KMS-11 (cell line): ENCODE data around the gene DNAJC12.
"Not testable (repeated sequence)": the region's sequence is repeated elsewhere in the genome, so short reads cannot be mapped to it uniquely, and the experiment has no call there.

Source experiments
- H2AFZ ChIP-seq: fragments of 200-600 bp; sonication (generic); 2 replicates; pipeline ENCODE4 v1.6.1; 2016; ENCODE audit warnings: antibody characterized with exemption, mixed run types, low read depth
- H3K27ac ChIP-seq: fragments of 200-600 bp; sonication (generic); 2 replicates; pipeline ENCODE4 v1.6.1; 2016; ENCODE audit warnings: mild to moderate bottlenecking, mixed run types
- H3K27me3 ChIP-seq: fragments of 200-600 bp; sonication (generic); 2 replicates; pipeline ENCODE4 v1.6.1; 2017; ENCODE audit warnings: mild to moderate bottlenecking, low read depth, mixed run types, moderate library complexity; ENCODE audit not compliant: insufficient read depth
- H3K36me3 ChIP-seq: fragments of 200-600 bp; sonication (generic); 2 replicates; pipeline ENCODE4 v1.6.1; 2017; ENCODE audit warnings: mild to moderate bottlenecking, mixed run types; ENCODE audit not compliant: insufficient read depth
- H3K4me1 ChIP-seq: fragments of 200-600 bp; sonication (generic); 2 replicates; pipeline ENCODE4 v1.6.1; 2016; ENCODE audit warnings: mild to moderate bottlenecking, low read depth, mixed run types; ENCODE audit not compliant: poor library complexity, severe bottlenecking
- H3K4me2 ChIP-seq: fragments of 200-600 bp; sonication (generic); 2 replicates; pipeline ENCODE4 v1.7.0; 2016; ENCODE audit warnings: mild to moderate bottlenecking, mixed run types
- H3K4me3 ChIP-seq: fragments of 200-600 bp; sonication (generic); IDR thresholded peaks from 2 replicates; pipeline ENCODE4 v1.6.1; 2017; ENCODE audit warnings: low read depth, low read length, mixed read lengths; ENCODE audit not compliant: insufficient read depth
- H3K79me2 ChIP-seq: fragments of 200-600 bp; sonication (generic); 2 replicates; pipeline ENCODE4 v1.6.1; 2016; ENCODE audit warnings: low read depth, mixed run types; ENCODE audit not compliant: insufficient read depth
- H3K9ac ChIP-seq: fragments of 200-600 bp; sonication (generic); 2 replicates; pipeline ENCODE4 v1.6.1; 2016; ENCODE audit warnings: mild to moderate bottlenecking, mixed run types
- H4K20me1 ChIP-seq: fragments of 200-600 bp; sonication (generic); 2 replicates; pipeline ENCODE4 v1.6.1; 2016; ENCODE audit warnings: mild to moderate bottlenecking, mixed run types; ENCODE audit not compliant: insufficient read depth
- TF ChIP-seq, protein P1 (sequence below): fragments of 200-600 bp; sonication (generic); conservative IDR thresholded peaks from 2 replicates; pipeline ENCODE4 v1.6.1; 2017; ENCODE audit warnings: low read depth, mild to moderate bottlenecking, antibody characterized with exemption, low read length, moderate library complexity, mixed read lengths

The DNAJC12 gene

DNA sequence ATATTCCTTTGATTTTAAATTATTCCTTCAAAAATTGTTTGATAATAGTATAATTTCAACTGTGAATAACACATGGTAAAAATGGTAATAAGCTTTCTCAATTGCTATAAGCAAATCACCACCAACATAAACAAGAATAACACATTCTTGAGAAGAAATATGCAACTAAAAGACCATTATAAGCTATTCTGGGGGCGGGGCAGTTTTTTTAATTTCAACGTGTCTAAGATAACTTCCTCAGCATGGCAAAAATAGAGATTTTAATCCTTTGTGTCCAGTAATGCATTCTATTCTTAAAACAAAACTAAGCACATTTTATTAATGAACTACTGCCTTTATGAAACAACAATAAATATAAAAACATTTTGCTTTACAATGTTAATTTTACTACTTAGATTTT lies 1.5 kb downstream of the DNAJC12 start:
- H3K4me2 ChIP-seq: no peak overlapping the region

DNA sequence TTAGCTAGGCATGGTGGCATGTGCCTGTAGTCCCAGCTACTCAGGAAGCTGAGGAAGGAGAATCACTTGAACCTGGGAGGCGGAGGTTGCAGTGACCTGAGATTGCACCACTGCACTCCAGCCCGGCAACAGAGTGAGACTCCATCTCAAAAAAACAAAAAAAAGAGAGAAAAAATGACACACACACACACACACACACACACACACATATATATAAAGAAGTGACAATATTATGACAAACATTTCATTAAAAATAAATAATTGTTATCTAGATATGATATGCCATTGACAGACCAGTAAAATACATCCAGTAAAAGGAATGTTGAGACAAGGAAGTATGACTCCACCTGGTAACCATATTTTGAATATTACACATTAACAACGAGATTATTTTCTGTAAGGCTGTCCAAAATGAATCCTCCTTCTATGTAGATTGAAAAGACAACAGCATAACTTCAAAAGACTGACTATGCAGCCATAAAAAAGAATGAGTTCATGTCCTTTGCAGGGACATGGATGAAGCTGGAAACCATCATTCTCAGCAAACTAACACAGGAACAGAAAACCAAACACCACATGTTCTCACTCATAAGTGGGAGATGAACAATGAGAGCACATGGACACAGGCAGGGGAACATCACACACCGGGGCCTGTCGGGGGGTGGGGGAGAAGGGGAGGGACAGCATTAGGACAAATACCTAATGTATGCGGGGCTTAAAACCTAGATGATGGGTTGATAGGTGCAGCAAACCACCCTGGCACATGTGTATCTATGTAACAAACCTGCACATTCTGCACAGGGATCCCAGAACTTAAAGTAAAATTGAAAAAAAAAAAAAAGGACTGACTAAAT lies 2.2 kb downstream of the DNAJC12 start:
- not testable (repeated sequence) for H4K20me1 ChIP-seq, H2AFZ ChIP-seq, H3K4me3 ChIP-seq, H3K36me3 ChIP-seq, H3K27me3 ChIP-seq, H3K9ac ChIP-seq, H3K27ac ChIP-seq, H3K79me2 ChIP-seq, H3K4me2 ChIP-seq, H3K4me1 ChIP-seq

More for the DNA sequence above, 1.5 kb downstream of the DNAJC12 start:
- Histone ChIP-seq H3K27me3 (no peaks in the 10 kb centered on the region), H3K79me2 (no peaks in the 10 kb centered on the region), H3K9ac (no peak overlapping the region), H3K36me3 (no peaks in the 10 kb centered on the region; the same call in 1 of the 2 replicates), H2AFZ (no peak overlapping the region), H3K27ac (no peak overlapping the region), H4K20me1 (no peaks in the 10 kb centered on the region), H3K4me3 (no peak overlapping the region), H3K4me1 (no peaks in the 10 kb centered on the region)
- TF ChIP-seq, protein P1, sequence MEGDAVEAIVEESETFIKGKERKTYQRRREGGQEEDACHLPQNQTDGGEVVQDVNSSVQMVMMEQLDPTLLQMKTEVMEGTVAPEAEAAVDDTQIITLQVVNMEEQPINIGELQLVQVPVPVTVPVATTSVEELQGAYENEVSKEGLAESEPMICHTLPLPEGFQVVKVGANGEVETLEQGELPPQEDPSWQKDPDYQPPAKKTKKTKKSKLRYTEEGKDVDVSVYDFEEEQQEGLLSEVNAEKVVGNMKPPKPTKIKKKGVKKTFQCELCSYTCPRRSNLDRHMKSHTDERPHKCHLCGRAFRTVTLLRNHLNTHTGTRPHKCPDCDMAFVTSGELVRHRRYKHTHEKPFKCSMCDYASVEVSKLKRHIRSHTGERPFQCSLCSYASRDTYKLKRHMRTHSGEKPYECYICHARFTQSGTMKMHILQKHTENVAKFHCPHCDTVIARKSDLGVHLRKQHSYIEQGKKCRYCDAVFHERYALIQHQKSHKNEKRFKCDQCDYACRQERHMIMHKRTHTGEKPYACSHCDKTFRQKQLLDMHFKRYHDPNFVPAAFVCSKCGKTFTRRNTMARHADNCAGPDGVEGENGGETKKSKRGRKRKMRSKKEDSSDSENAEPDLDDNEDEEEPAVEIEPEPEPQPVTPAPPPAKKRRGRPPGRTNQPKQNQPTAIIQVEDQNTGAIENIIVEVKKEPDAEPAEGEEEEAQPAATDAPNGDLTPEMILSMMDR: no peak

DNA sequence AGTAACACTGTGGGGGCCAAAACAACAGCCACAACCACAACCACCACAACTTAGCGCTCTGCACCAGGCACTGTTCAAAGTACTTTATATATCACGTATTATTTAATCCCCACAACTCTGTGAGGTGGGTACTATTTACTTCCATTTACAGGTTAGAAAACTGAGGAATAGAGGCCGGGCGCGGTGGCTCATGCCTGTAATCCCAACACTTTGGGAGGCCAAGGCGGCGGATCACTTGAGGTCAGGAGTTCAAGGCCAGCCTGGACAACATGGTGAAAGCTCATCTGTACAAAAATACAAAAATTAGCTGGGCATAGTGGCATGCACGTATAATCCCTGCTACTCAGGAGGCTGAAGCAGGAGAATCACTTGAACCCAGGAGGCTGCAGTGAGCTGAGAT lies 3.6 kb downstream of the DNAJC12 start:
- Histone ChIP-seq H3K4me3 (no peak overlapping the region), H3K27ac (no peak overlapping the region), H2AFZ (no peak overlapping the region), H3K27me3 (no peaks in the 10 kb centered on the region), H3K4me2 (no peak overlapping the region), H3K4me1 (no peaks in the 10 kb centered on the region), H3K79me2 (no peaks in the 10 kb centered on the region), H3K36me3 (no peaks in the 10 kb centered on the region; the same call in 1 of the 2 replicates), H3K9ac (no peak overlapping the region), H4K20me1 (no peaks in the 10 kb centered on the region)
- TF ChIP-seq, protein P1: no peak

DNA sequence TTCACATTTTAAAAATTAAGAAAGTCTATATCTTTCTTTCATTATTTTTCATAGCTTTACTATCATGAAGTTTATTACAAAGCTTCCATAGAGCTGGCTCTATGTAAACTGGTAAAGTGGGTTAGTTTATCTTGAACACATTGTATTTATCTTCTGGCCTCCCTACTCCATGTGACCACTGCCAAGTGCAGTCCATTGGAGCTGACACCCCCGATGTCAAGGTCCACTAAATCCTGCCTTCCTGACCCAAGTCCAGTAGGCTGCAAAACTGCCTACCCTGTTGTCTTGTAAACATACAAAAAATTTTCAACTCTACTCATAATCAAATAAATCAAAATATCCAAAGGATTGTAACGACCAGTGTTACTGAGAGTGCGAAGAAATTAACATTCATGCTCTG lies 10.2 kb downstream of the DNAJC12 start:
- H3K36me3 ChIP-seq: no peaks in the 10 kb centered on the region
- no peak overlapping the region for H3K4me3 ChIP-seq
- TF ChIP-seq, protein P1: no peak
- H3K79me2 ChIP-seq: no peaks in the 10 kb centered on the region
- H3K27ac ChIP-seq: no peak overlapping the region
- H3K9ac ChIP-seq: no peak overlapping the region
- H2AFZ ChIP-seq: no peak overlapping the region
- H3K4me2 ChIP-seq: no peak overlapping the region
- no peaks in the 10 kb centered on the region for H3K27me3 ChIP-seq
- H4K20me1 ChIP-seq: no peaks in the 10 kb centered on the region
- H3K4me1 ChIP-seq: no peaks in the 10 kb centered on the region

DNA sequence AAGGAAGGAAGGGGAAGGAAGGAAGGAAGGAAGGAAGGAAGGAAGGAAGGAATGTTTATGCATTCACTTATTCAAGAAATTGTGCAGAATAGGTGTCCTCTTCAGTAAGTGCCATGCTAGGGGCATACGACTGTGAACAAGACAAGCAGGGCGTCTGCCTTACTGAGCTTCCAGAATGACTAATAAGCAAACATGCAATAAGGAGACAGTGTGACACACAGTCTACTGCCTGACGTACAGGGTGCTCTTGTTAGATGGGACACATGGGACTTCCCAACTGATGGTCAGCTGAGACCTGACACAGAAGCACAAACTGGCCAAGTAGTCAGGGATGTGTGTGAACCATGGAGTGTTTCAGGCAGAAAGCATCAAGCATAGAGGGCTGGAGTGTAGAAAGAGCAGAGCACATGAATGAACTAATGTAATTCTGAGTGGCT lies 18.2 kb downstream of the DNAJC12 start:
- TF ChIP-seq, protein P1: no peak
- Histone ChIP-seq H3K4me2 (no peak overlapping the region), H3K27me3 (no peaks in the 10 kb centered on the region), H4K20me1 (no peaks in the 10 kb centered on the region), H3K4me1 (no peaks in the 10 kb centered on the region), H3K9ac (no peak overlapping the region), H3K36me3 (no peaks in the 10 kb centered on the region), H3K4me3 (no peak overlapping the region), H3K27ac (no peak overlapping the region), H3K79me2 (no peaks in the 10 kb centered on the region), H2AFZ (no peak overlapping the region)
